Stimulated activated naive B cell treated with anti-CD40 and anti-IgM and Interleukin-4, amounts not matched to agents 10 μg/mL and 1 μg/mL and 100 μg/mL, for 72 hours (primary cell): Measurements from ENCODE around the gene TNFAIP8L2.
"Not testable (repeated sequence)": the region's sequence is repeated elsewhere in the genome, so short reads cannot be mapped to it uniquely, and the experiment has no call there.

Experiments
- ATAC-seq, 2 donors: fragments of 150-1000 bp; cut with Tn5 transposase; replicated peaks; 2 replicates each; pipeline ENCODE4 v1.10.0; 2021; ENCODE audit warnings: moderate library complexity in 1 of 2
- DNase-seq: peaks from one replicate; pipeline ENCODE4 v3.0.0; 2021
- H3K27ac Mint-ChIP-seq: one replicate; pipeline ENCODE4 v1.8.0; 2022; ENCODE audit warnings: mild to moderate bottlenecking, mixed read lengths
- H3K27me3 Mint-ChIP-seq, 2 donors: one replicate each; pipeline ENCODE4 v1.8.0; 2022; ENCODE audit warnings: mixed read lengths in 2 of 2
- H3K36me3 Mint-ChIP-seq, 2 donors: one replicate each; pipeline ENCODE4 v1.8.0; 2022; ENCODE audit warnings: mixed read lengths in 2 of 2, mild to moderate bottlenecking in 1 of 2
- H3K4me1 Mint-ChIP-seq, 2 donors: one replicate each; pipeline ENCODE4 v1.8.0; 2022; ENCODE audit warnings: mixed read lengths in 2 of 2, mild to moderate bottlenecking in 1 of 2
- H3K4me3 Mint-ChIP-seq, 2 donors: one replicate each; pipeline ENCODE4 v1.8.0; 2022; ENCODE audit warnings: mild to moderate bottlenecking in 2 of 2, mixed read lengths in 2 of 2, moderate library complexity in 1 of 2
- H3K9me3 Mint-ChIP-seq, 2 donors: one replicate each; pipeline ENCODE4 v1.8.0; 2022; ENCODE audit warnings: mixed read lengths in 2 of 2, mild to moderate bottlenecking in 1 of 2

Gene TNFAIP8L2

GRCh38 chr1:151159373-151159772, 2.9 kb downstream of the TNFAIP8L2 start:
- DNase-seq (no peak), ATAC-seq (peak in 1 of 2 donors; percentile 4)
- peaks cover 23 to 49% of the 10 kb centered on the region in 2 donors for H3K36me3 Mint-ChIP-seq
- peak overlapping the region; percentile 98 for H3K27ac Mint-ChIP-seq
- H3K4me1 Mint-ChIP-seq, result peaks cover 27 to 66% of the 10 kb centered on the region in 2 donors
- H3K27me3 Mint-ChIP-seq, result no peaks in the 10 kb centered on the region
- no peaks in the 10 kb centered on the region for H3K9me3 Mint-ChIP-seq
- peak overlapping the region; percentile 58 to 74 for H3K4me3 Mint-ChIP-seq

GRCh38 chr1:151164732-151165280, 8.4 kb downstream of the TNFAIP8L2 start:
- peak overlapping the region; percentile 92 to 94 for H3K4me3 Mint-ChIP-seq
- DNase-seq (no peak), ATAC-seq (no peak)
- no peaks in the 10 kb centered on the region for H3K27me3 Mint-ChIP-seq
- H3K9me3 Mint-ChIP-seq, result no peaks in the 10 kb centered on the region
- peaks cover 27 to 67% of the 10 kb centered on the region in 2 donors for H3K4me1 Mint-ChIP-seq
- H3K36me3 Mint-ChIP-seq, result peaks cover 31 to 53% of the 10 kb centered on the region in 2 donors
- peak overlapping the region; percentile 96 for H3K27ac Mint-ChIP-seq

- Mint-ChIP-seq H3K9me3 (no peaks in the 10 kb centered on the region), H3K27me3 (no peaks in the 10 kb centered on the region), H3K36me3 (peaks cover 31 to 50% of the 10 kb centered on the region in 2 donors), H3K27ac (peak overlapping the region; percentile 96), H3K4me1 (peaks cover 26 to 63% of the 10 kb centered on the region in 2 donors), H3K4me3 (peak overlapping the region; percentile 92 to 94)
- DNase-seq (no peak), ATAC-seq (peak in 1 of 2 donors; percentile 2)
These were observed 8.9 kb downstream of the TNFAIP8L2 start for GRCh38 chr1:151165281-151165737.

GRCh38 chr1:151165738-151166504, 9.5 kb downstream of the TNFAIP8L2 start, which contains the start of the genes LYSMD1 and SCNM1:
TSS of gene LYSMD1 (minus strand) at chr1:151165902. CDS start at chr1:151165258, 644 bp downstream.
TSS of gene SCNM1 (plus strand) at chr1:151166144. CDS start at chr1:151166153, 9 bp downstream.
- H3K4me1 Mint-ChIP-seq, result peaks cover 26 to 59% of the 10 kb centered on the region in 2 donors
- ATAC-seq (peak; percentile 94 to 95), DNase-seq (peak; percentile 97)
- peak within 1 kb of the TSS; percentile 92 to 94 for H3K4me3 Mint-ChIP-seq
- H3K27ac Mint-ChIP-seq, result peak within 1 kb of the TSS; percentile 96
- H3K36me3 Mint-ChIP-seq, result peaks cover 32 to 51% of the 10 kb centered on the region in 2 donors
- H3K27me3 Mint-ChIP-seq, result no peaks in the 10 kb centered on the region
- no peaks in the 10 kb centered on the region for H3K9me3 Mint-ChIP-seq

- peaks cover 36 to 52% of the 10 kb centered on the region in 2 donors for H3K36me3 Mint-ChIP-seq
- H3K27ac Mint-ChIP-seq, result peak overlapping the region; percentile 96
- peaks cover 26 to 56% of the 10 kb centered on the region in 2 donors for H3K4me1 Mint-ChIP-seq
- DNase-seq (no peak), ATAC-seq (peak; percentile 37 to 46)
- H3K27me3 Mint-ChIP-seq, result no peaks in the 10 kb centered on the region
- H3K4me3 Mint-ChIP-seq, result peak overlapping the region; percentile 92 to 94
- H3K9me3 Mint-ChIP-seq, result no peaks in the 10 kb centered on the region
These were observed 10.1 kb downstream of the TNFAIP8L2 start for GRCh38 chr1:151166505-151166956.

GRCh38 chr1:151167116-151167515, 10.7 kb downstream of the TNFAIP8L2 start:
- no peak for DNase-seq
- no peak for ATAC-seq
- Mint-ChIP-seq H3K4me3 (peak overlapping the region; percentile 92 to 94), H3K36me3 (peaks cover 41 to 54% of the 10 kb centered on the region in 2 donors), H3K27me3 (no peaks in the 10 kb centered on the region), H3K9me3 (no peaks in the 10 kb centered on the region), H3K4me1 (peaks cover 26 to 54% of the 10 kb centered on the region in 2 donors), H3K27ac (peak overlapping the region; percentile 96)

GRCh38 chr1:151171190-151171589, 14.7 kb downstream of the TNFAIP8L2 start:
- H3K36me3 Mint-ChIP-seq, result peaks cover 55 to 63% of the 10 kb centered on the region in 2 donors

GRCh38 chr1:151175041-151175741, 18.7 kb downstream of the TNFAIP8L2 start:
- H3K27me3 Mint-ChIP-seq, result no peaks in the 10 kb centered on the region
- no peak for ATAC-seq
- DNase-seq, result no peak
- H3K27ac Mint-ChIP-seq, result no peak overlapping the region
- peaks cover 0 to 12% of the 10 kb centered on the region in 2 donors for H3K4me1 Mint-ChIP-seq
- H3K36me3 Mint-ChIP-seq, result peaks cover 54 to 67% of the 10 kb centered on the region in 2 donors
- no peaks in the 10 kb centered on the region for H3K9me3 Mint-ChIP-seq
- no peak overlapping the region for H3K4me3 Mint-ChIP-seq

More at GRCh38 chr1:151171190-151171589, 14.7 kb downstream of the TNFAIP8L2 start:
- Mint-ChIP-seq H3K27me3 (no peaks in the 10 kb centered on the region), H3K4me1 (peaks cover 12 to 35% of the 10 kb centered on the region in 2 donors), H3K27ac (no peak overlapping the region), H3K4me3 (no peak overlapping the region), H3K9me3 (no peaks in the 10 kb centered on the region)
- no peak for DNase-seq
- ATAC-seq, result no peak

- ATAC-seq (peak; percentile 84 to 88), DNase-seq (no peak)
- Mint-ChIP-seq H3K4me1 (peaks cover 0 to 12% of the 10 kb centered on the region in 2 donors), H3K27me3 (no peaks in the 10 kb centered on the region), H3K36me3 (peaks cover 57 to 69% of the 10 kb centered on the region in 2 donors), H3K27ac (peak within 1 kb of the TSS; percentile 45), H3K4me3 (no peak within 1 kb of the TSS), H3K9me3 (no peaks in the 10 kb centered on the region)
These were observed 19.4 kb downstream of the TNFAIP8L2 start, which contains the start of gene TMOD4 for GRCh38 chr1:151175863-151176262. TSS of gene TMOD4 (minus strand) at chr1:151175981. CDS start at chr1:151174875, 1,106 bp downstream.

- DNase-seq (no peak), ATAC-seq (no peak)
- Mint-ChIP-seq H3K9me3 (no peaks in the 10 kb centered on the region), H3K27ac (peak overlapping the region; percentile 26), H3K36me3 (peaks cover 60 to 72% of the 10 kb centered on the region in 2 donors), H3K27me3 (no peaks in the 10 kb centered on the region), H3K4me1 (peaks cover 0 to 12% of the 10 kb centered on the region in 2 donors), H3K4me3 (no peak overlapping the region)
These were observed 20.1 kb downstream of the TNFAIP8L2 start for GRCh38 chr1:151176514-151177045.

- H3K27ac Mint-ChIP-seq, result no peak overlapping the region
These were observed 27.8 kb downstream of the TNFAIP8L2 start for GRCh38 chr1:151184211-151184610.

GRCh38 chr1:151187205-151187604, 30.8 kb downstream of the TNFAIP8L2 start:
- H3K27ac Mint-ChIP-seq, result no peak overlapping the region
- peaks cover 25 to 31% of the 10 kb centered on the region in 2 donors for H3K36me3 Mint-ChIP-seq
- H3K9me3 Mint-ChIP-seq, result no peaks in the 10 kb centered on the region

More at GRCh38 chr1:151184211-151184610, 27.8 kb downstream of the TNFAIP8L2 start:
- Mint-ChIP-seq H3K36me3 (peaks cover 44 to 52% of the 10 kb centered on the region in 2 donors), H3K9me3 (no peaks in the 10 kb centered on the region), H3K4me3 (no peak overlapping the region), H3K4me1 (peaks cover 12 to 15% of the 10 kb centered on the region in 2 donors), H3K27me3 (no peaks in the 10 kb centered on the region)
- DNase-seq, result no peak
- ATAC-seq, result no peak

GRCh38 chr1:151188667-151189066, 32.2 kb downstream of the TNFAIP8L2 start:
- peak overlapping the region; percentile 100 for H3K27ac Mint-ChIP-seq
- DNase-seq, H3K9me3 Mint-ChIP-seq, ATAC-seq, H3K27me3 Mint-ChIP-seq: not testable (repeated sequence)
- peaks cover 16 to 22% of the 10 kb centered on the region in 2 donors for H3K4me1 Mint-ChIP-seq
- peaks cover 14 to 18% of the 10 kb centered on the region in 2 donors for H3K36me3 Mint-ChIP-seq
- H3K4me3 Mint-ChIP-seq, result peak overlapping the region; percentile 90 to 100

More at GRCh38 chr1:151187205-151187604, 30.8 kb downstream of the TNFAIP8L2 start:
- Mint-ChIP-seq H3K4me1 (peaks cover 16 to 22% of the 10 kb centered on the region in 2 donors), H3K27me3 (peaks cover 0 to 3% of the 10 kb centered on the region in 2 donors), H3K4me3 (no peak overlapping the region)
- ATAC-seq (no peak), DNase-seq (no peak)
